ENCODE results near the gene AP2A2. TPM values are rescaled to one million over a fixed set of nuclear protein-coding genes. Genes with fewer than 3 reads are reported as not detected.
A peak's percentile ranks its signal among the peaks of the same experiment; 100 is the strongest.

AP2A2 gene
- total RNA-seq, 1 donor: 50.7 TPM

DNA sequence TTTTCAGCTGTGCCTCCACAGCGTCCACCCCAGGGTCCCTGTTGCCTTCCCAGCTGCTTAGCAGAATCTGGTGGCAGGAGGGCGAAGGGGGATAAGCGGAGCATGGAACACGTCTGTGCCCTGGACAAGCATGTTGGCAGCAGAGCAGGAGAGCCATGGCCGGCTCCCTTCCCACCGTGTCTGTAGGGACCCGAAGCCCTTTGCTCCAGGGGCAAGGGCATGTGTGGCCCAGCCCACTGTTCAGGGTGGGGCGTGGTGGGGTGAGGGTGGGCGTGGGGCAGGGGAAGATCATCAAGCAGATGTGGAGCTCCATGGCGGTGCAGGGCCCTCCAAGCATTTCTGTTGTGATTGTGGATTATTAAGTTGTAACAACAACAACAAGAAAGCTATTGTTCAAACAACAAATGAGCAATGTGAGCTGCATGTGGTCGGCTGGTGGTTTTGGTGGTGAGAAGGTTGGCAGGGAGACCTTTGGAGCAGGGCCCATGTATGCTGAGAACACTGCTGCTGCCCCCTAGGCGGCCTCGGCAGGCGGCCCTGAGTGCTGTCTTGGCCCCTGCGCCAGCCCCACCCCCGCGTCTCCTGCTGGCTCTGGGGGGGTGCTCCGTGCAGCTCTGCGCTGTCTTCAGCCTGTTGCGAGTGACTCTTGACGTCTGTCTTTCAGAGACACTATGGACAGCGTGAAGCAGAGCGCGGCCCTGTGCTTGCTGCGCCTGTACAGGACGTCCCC, 50.9 kb downstream of the AP2A2 start:
- no peaks in the 10 kb centered on the region for H3K9me3 ChIP-seq (ENCODE audit: low read depth, low read length)
- H3K4me3 ChIP-seq (ENCODE audit: insufficient read depth, low read length): no peak overlapping the region
- H3K27me3 ChIP-seq (ENCODE audit: insufficient read depth, low read length): no peaks in the 10 kb centered on the region
- TF ChIP-seq, protein P1, sequence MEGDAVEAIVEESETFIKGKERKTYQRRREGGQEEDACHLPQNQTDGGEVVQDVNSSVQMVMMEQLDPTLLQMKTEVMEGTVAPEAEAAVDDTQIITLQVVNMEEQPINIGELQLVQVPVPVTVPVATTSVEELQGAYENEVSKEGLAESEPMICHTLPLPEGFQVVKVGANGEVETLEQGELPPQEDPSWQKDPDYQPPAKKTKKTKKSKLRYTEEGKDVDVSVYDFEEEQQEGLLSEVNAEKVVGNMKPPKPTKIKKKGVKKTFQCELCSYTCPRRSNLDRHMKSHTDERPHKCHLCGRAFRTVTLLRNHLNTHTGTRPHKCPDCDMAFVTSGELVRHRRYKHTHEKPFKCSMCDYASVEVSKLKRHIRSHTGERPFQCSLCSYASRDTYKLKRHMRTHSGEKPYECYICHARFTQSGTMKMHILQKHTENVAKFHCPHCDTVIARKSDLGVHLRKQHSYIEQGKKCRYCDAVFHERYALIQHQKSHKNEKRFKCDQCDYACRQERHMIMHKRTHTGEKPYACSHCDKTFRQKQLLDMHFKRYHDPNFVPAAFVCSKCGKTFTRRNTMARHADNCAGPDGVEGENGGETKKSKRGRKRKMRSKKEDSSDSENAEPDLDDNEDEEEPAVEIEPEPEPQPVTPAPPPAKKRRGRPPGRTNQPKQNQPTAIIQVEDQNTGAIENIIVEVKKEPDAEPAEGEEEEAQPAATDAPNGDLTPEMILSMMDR (IDR thresholded peaks at IDR 0.05; ENCODE audit: extremely low read depth, low read depth, low read length): peak; percentile 29
- peak; percentile 91 for DNase-seq (ENCODE audit: insufficient read length, low spot score, missing footprints)
- no peak overlapping the region for H2AFZ ChIP-seq (ENCODE audit: low read length)
- H3K36me3 ChIP-seq (ENCODE audit: insufficient read depth, low read length): peaks cover 18% of the 10 kb centered on the region
- H4K20me1 ChIP-seq (ENCODE audit: insufficient read depth, low read length): peaks cover 55% of the 10 kb centered on the region
- peaks cover 11% of the 10 kb centered on the region for H3K79me2 ChIP-seq (ENCODE audit: insufficient read depth, low read length)
- peaks cover 3% of the 10 kb centered on the region for H3K4me1 ChIP-seq (ENCODE audit: insufficient read depth, low read length)
- H3K4me2 ChIP-seq (ENCODE audit: insufficient read depth, low read length): no peak overlapping the region
- H3K27ac ChIP-seq (ENCODE audit: low read depth, low read length): no peak overlapping the region

DNA sequence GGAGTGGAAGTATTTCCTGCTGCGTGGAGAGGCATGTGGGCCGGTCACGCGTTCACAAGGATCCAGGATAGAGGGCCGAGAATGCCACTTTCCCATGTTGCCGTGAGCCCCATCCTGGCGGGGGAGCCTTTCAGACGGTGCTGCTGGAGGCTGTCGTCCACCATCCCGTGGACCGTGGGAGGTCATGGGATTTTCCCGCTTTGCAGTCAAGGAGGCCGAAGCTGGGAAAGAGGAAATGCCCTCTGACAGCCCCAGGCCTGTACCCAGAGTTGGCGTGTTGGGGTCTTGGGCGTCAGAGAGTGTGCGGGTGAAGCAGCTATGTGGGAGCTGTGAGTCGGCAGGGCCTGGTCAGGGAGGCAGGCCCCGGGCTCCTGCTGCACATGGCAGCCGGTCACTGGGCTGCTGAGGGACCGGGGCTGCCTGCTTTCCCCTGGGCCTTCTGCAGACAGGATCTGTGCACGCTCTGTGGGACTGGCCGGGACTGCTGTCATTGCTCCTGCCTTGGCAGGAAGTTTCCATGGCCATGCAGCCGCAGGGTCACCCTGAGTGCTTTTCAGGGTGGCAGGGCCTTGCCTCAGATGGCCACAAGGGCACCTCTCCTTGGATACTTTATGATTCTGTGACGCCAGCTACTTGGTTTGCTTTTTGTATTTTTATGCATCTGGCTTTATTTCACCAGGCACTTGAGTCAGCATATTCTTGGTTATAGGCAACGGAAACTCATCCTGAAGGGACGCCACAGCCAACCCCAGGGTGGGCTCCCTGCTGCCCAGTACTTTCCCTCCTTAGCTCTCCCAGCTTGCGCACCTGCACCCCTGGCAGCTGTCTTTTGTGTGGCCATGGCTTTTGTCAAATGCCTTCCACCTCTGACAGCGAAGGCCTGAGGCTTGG, 52.4 kb downstream of the AP2A2 start:
- Histone ChIP-seq H3K79me2 (ENCODE audit: insufficient read depth, low read length) (peaks cover 9% of the 10 kb centered on the region), H3K4me2 (ENCODE audit: insufficient read depth, low read length) (no peak overlapping the region), H4K20me1 (ENCODE audit: insufficient read depth, low read length) (peaks cover 47% of the 10 kb centered on the region), H3K27me3 (ENCODE audit: insufficient read depth, low read length) (no peaks in the 10 kb centered on the region), H3K9me3 (ENCODE audit: low read depth, low read length) (no peaks in the 10 kb centered on the region), H3K36me3 (ENCODE audit: insufficient read depth, low read length) (peaks cover 7% of the 10 kb centered on the region), H3K4me1 (ENCODE audit: insufficient read depth, low read length) (peaks cover 3% of the 10 kb centered on the region), H3K4me3 (ENCODE audit: insufficient read depth, low read length) (no peak overlapping the region), H2AFZ (ENCODE audit: low read length) (no peak overlapping the region), H3K27ac (ENCODE audit: low read depth, low read length) (no peak overlapping the region)
- TF ChIP-seq, protein P1 (IDR thresholded peaks at IDR 0.05; ENCODE audit: extremely low read depth, low read depth, low read length): no peak
- peak; percentile 57 for DNase-seq (ENCODE audit: insufficient read length, low spot score, missing footprints)

DNA sequence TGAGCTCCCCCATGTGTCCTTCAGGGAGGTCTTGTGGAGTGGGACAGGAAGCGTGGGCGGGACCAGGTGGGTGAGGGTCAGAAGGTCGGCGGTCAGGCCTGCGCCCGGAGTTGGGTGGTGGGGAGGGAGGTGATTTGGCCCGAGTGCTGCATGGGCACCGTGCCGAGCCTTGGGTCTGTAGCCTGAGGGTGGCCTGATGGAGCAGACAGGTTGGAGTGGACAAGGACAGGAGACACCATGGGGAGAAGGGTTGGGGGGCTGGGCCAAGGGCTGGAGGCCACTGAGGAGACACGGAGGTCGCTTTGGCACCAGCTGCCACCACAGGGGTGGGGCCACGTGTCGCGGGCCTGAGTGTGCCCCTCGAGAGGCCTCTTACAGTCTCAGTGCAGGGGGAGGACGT, 53.1 kb downstream of the AP2A2 start:
- Histone ChIP-seq H3K36me3 (ENCODE audit: insufficient read depth, low read length) (peaks cover 6% of the 10 kb centered on the region), H2AFZ (ENCODE audit: low read length) (no peak overlapping the region), H3K4me3 (ENCODE audit: insufficient read depth, low read length) (no peak overlapping the region), H4K20me1 (ENCODE audit: insufficient read depth, low read length) (peaks cover 46% of the 10 kb centered on the region), H3K4me1 (ENCODE audit: insufficient read depth, low read length) (peaks cover 3% of the 10 kb centered on the region), H3K4me2 (ENCODE audit: insufficient read depth, low read length) (no peak overlapping the region), H3K79me2 (ENCODE audit: insufficient read depth, low read length) (peaks cover 10% of the 10 kb centered on the region), H3K27ac (ENCODE audit: low read depth, low read length) (no peak overlapping the region), H3K9me3 (ENCODE audit: low read depth, low read length) (no peaks in the 10 kb centered on the region), H3K27me3 (ENCODE audit: insufficient read depth, low read length) (no peaks in the 10 kb centered on the region)
- DNase-seq (ENCODE audit: insufficient read length, low spot score, missing footprints): peak; percentile 62
- TF ChIP-seq, protein P1 (IDR thresholded peaks at IDR 0.05; ENCODE audit: extremely low read depth, low read depth, low read length): no peak
